Measurements from ENCODE around the gene SLC22A9. TPM values are rescaled to one million over a fixed set of nuclear protein-coding genes. Genes with fewer than 3 reads are reported as not detected.

The SLC22A9 gene
- total and polyA plus RNA-seq, 10 of the 15 experiments (the other 5 are each of a cell fraction or from before 2014, with no cell fraction given) = 0.03 to 0.06 TPM; not detected in 8

- CTCF ChIA-PET = no interaction called here
- no peaks in the 10 kb centered on the region for H4K20me1 ChIP-seq (ENCODE audit: control insufficient read depth, insufficient read depth)
- no peak overlapping the region for H2AFZ ChIP-seq (ENCODE audit: control insufficient read depth, low read depth, low read length)
- H3K4me3 ChIP-seq = no peak overlapping the region
- 3% methylated on average over 3 of the region's 3 CpGs for WGBS (ENCODE audit: insufficient coverage, insufficient replicate concordance, low lambda C conversion rate, missing lambda C conversion rate)
- no peak overlapping the region for H3K9ac ChIP-seq (ENCODE audit: control insufficient read depth, insufficient read depth, low read length)
- FAIRE-seq (no peak), DNase-seq (ENCODE audit: low read depth, low spot score) (no peak), ATAC-seq (no peak)
- no peaks in the 10 kb centered on the region for H3K9me3 ChIP-seq (replicated peaks; ENCODE audit: control insufficient read depth, insufficient read depth, low read length)
- POLR2A ChIA-PET = no interaction called here
- no peak overlapping the region for H3K4me2 ChIP-seq (ENCODE audit: control insufficient read depth, insufficient read depth)
- H3K79me2 ChIP-seq (ENCODE audit: control insufficient read depth, insufficient read depth, low read length) = no peaks in the 10 kb centered on the region
- BruUV-seq (replicated peaks) = no TSS peak
- no peaks in the 10 kb centered on the region for H3K4me1 ChIP-seq (ENCODE audit: control insufficient read depth, insufficient read depth, low read length)
- intact Hi-C loops (cut with micrococcal nuclease; ENCODE audit: unreplicated experiment) = no loop called here
- RAD21 ChIA-PET (ENCODE audit: unreplicated experiment) = no interaction called here
- in situ Hi-C loops (cut with MboI) = no loop called here
- H3K27me3 ChIP-seq (replicated peaks in 1 of 2; ENCODE audit: control insufficient read depth in 2 of 2, insufficient read depth in 2 of 2, low read length in 1 of 2) = no peaks in the 10 kb centered on the region; a peak in 1 of 4 replicates
- SMC1A ChIA-PET (ENCODE audit: uncharacterized antibody, unreplicated experiment) = no interaction called here
- H3K27ac ChIP-seq (ENCODE audit: control insufficient read depth, insufficient read depth) = no peak overlapping the region
- no peaks in the 10 kb centered on the region for H3K36me3 ChIP-seq (ENCODE audit: control insufficient read depth in 2 of 2, insufficient read depth in 2 of 2, low read length in 1 of 2)
- TF ChIP-seq SPI1 (IDR thresholded peaks at IDR 0.05; ENCODE audit: borderline replicate concordance, insufficient read depth, low read depth, low read length) = no peak
- TF ChIP-seq TARDBP (IDR thresholded peaks at IDR 0.05; ENCODE audit: borderline replicate concordance) = no peak
- TF ChIP-seq MAX (IDR thresholded peaks at IDR 0.05; ENCODE audit: low read depth, low read length) = no peak
- TF ChIP-seq RCOR1 (conservative IDR thresholded peaks at IDR 0.05; ENCODE audit: low read depth, low read length) = no peak
- no peak for TF ChIP-seq NFIC (IDR thresholded peaks at IDR 0.05; ENCODE audit: low read depth, low read length)
- TF ChIP-seq JUND (IDR thresholded peaks at IDR 0.05; ENCODE audit: low read depth, low read length) = no peak
- no peak for TF ChIP-seq TCF12 (IDR thresholded peaks at IDR 0.05; ENCODE audit: low read depth, low read length)
- no peak for TF ChIP-seq HDGF (IDR thresholded peaks at IDR 0.05)
- TF ChIP-seq MTA3 (IDR thresholded peaks at IDR 0.05; ENCODE audit: borderline replicate concordance, low read length) = no peak
- TF ChIP-seq NFXL1 (IDR thresholded peaks at IDR 0.05; ENCODE audit: borderline replicate concordance) = no peak
- TF ChIP-seq PAX8 (IDR thresholded peaks at IDR 0.05) = no peak
- TF ChIP-seq EGR1 (IDR thresholded peaks at IDR 0.05; ENCODE audit: borderline replicate concordance in 1 of 2, low read depth in 2 of 2, low read length in 2 of 2) = no peak
- no peak for TF ChIP-seq ZNF384 (IDR thresholded peaks at IDR 0.05; ENCODE audit: borderline replicate concordance, low read depth, low read length)
- TF ChIP-seq CREM (IDR thresholded peaks at IDR 0.05; ENCODE audit: low read depth) = no peak
- no peak for TF ChIP-seq HDAC2 (IDR thresholded peaks at IDR 0.05)
- no peak for TF ChIP-seq RBBP5 (conservative IDR thresholded peaks at IDR 0.05)
Observed at GRCh38 chr11:63405114-63405513, 35.5 kb downstream of the SLC22A9 start.
